Measurements from ENCODE around the gene ANGPTL2. TPM values are rescaled to one million over a fixed set of nuclear protein-coding genes. Genes with fewer than 3 reads are reported as not detected.

The ANGPTL2 gene
- total and polyA plus RNA-seq, 4 donors, result 0.93 to 3.2 (median 1.9) TPM

DNA sequence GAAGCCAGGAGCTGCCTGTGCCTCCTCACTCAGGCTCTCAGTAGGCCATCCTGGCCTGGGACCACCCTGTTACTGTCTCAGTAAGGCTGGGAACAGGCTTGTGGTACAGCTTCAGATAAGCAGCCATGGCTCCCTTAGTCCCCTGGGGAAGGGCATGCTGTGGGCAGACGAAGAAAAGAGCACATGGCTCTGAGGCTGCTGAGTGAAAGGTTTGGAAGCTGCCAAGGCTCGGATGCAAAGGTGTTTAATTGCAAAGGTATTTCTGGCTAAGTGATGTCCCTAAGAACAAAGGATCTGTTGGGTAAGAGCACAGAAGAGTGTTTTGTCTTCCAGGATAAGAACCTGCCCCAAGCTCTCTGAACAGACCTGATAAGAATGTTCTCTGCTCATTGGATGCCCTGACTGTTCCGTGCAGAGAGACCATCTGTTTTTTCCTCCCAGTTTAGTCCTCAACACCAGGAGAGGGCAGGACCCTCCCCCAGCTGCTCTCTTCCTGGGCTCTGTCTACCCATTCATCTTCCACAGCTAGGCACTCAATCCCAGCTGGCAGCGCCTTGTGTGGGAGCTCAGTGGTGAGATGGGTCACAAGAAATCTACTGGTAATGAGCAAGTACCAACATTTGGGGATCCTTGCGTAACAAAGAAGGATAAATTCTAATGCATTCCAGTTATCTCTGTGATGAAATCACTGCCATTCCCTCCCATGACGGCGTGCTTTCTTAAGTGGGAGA is 17.7 kb downstream of the ANGPTL2 start:
- no peak for DNase-seq (ENCODE audit: low spot score)

More for the DNA sequence above, 17.7 kb downstream of the ANGPTL2 start:
- no peak for TF ChIP-seq GABPA (IDR thresholded peaks at IDR 0.05 in 1 of 2, conservative IDR thresholded peaks at IDR 0.05 in 1 of 2)
- no peak for TF ChIP-seq CTCF (IDR thresholded peaks at IDR 0.05; ENCODE audit: low read depth, low read length, missing input control)
- TF ChIP-seq EGR1 (IDR thresholded peaks at IDR 0.05; ENCODE audit: low read depth in 2 of 2), result no peak
- TF ChIP-seq SP1 (IDR thresholded peaks at IDR 0.05), result no peak
- TF ChIP-seq REST (IDR thresholded peaks at IDR 0.05), result no peak
- TF ChIP-seq FOXA2 (IDR thresholded peaks at IDR 0.05), result no peak
- no peak for TF ChIP-seq YY1 (IDR thresholded peaks at IDR 0.05)
- TF ChIP-seq RAD21 (IDR thresholded peaks at IDR 0.05), result no peak
- TF ChIP-seq TAF1 (conservative IDR thresholded peaks at IDR 0.05), result no peak
- TF ChIP-seq, protein P1, sequence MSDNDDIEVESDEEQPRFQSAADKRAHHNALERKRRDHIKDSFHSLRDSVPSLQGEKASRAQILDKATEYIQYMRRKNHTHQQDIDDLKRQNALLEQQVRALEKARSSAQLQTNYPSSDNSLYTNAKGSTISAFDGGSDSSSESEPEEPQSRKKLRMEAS (IDR thresholded peaks at IDR 0.05), result no peak
- TF ChIP-seq, protein P2, sequence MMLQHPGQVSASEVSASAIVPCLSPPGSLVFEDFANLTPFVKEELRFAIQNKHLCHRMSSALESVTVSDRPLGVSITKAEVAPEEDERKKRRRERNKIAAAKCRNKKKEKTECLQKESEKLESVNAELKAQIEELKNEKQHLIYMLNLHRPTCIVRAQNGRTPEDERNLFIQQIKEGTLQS (IDR thresholded peaks at IDR 0.05), result no peak
- TF ChIP-seq NR2F2 (IDR thresholded peaks at IDR 0.05), result no peak
- no peak for TF ChIP-seq FOXA1 (IDR thresholded peaks at IDR 0.05)
- H3K9me3 ChIP-seq (ENCODE audit: control insufficient read depth in 4 of 4, low read length in 3 of 4), result no peaks in the 10 kb centered on the region
- peaks cover 0 to 4% (median 1%) of the 10 kb centered on the region in 4 donors for H3K4me1 ChIP-seq (ENCODE audit: control insufficient read depth in 4 of 4, insufficient read depth in 4 of 4, low read length in 3 of 4)
- no peak overlapping the region for H3K27ac ChIP-seq (ENCODE audit: low read depth in 1 of 2, low read length in 2 of 2)
- WGBS, result 96% methylated on average over 7 of the region's 7 CpGs
- no peak overlapping the region for H3K4me3 ChIP-seq (ENCODE audit: low read depth in 1 of 3, low read length in 3 of 3)
- H3K36me3 ChIP-seq (ENCODE audit: control insufficient read depth in 4 of 4, insufficient read depth in 3 of 4, low read depth in 1 of 4, low read length in 3 of 4), result no peaks in the 10 kb centered on the region
- H3K27me3 ChIP-seq (ENCODE audit: control insufficient read depth in 4 of 4, insufficient read depth in 4 of 4, low read length in 3 of 4), result no peaks in the 10 kb centered on the region
- H3K9ac ChIP-seq (ENCODE audit: low read depth in 1 of 2, low read length in 2 of 2), result no peak overlapping the region
